HEK293 (cell line): ENCODE data around the gene CSPG4.

Experiments used
- OVOL3 ChIP-seq: fragments of 450-650 bp; formaldehyde crosslinking; IDR thresholded peaks from 2 replicates; pipeline ENCODE4 v1.5.1; 2016; ENCODE audit warnings: missing biosample characterization, missing genetic modification characterization
- YY2 ChIP-seq: fragments of 450-650 bp; formaldehyde crosslinking; IDR thresholded peaks from 2 replicates; pipeline ENCODE4 v1.5.1; 2016; ENCODE audit warnings: missing biosample characterization, missing genetic modification characterization
- ZNF292 ChIP-seq: fragments of 450-650 bp; formaldehyde crosslinking; IDR thresholded peaks from 2 replicates; pipeline ENCODE4 v1.5.1; 2016; ENCODE audit warnings: low read depth, missing biosample characterization, missing genetic modification characterization, borderline replicate concordance
- ZNF324 ChIP-seq: fragments of 450-650 bp; formaldehyde crosslinking; IDR thresholded peaks from 2 replicates; pipeline ENCODE4 v1.5.1; 2016; ENCODE audit warnings: missing biosample characterization, missing genetic modification characterization
- ZNF585B ChIP-seq: fragments of 450-650 bp; formaldehyde crosslinking; IDR thresholded peaks from 2 replicates; pipeline ENCODE4 v1.5.1; 2016; ENCODE audit warnings: missing biosample characterization, missing genetic modification characterization
- ZNF701 ChIP-seq: fragments of 450-650 bp; formaldehyde crosslinking; IDR thresholded peaks from 2 replicates; pipeline ENCODE4 v1.5.1; 2016; ENCODE audit warnings: missing biosample characterization, missing genetic modification characterization
- TF ChIP-seq, protein P1 (sequence below): fragments of 450-650 bp; formaldehyde crosslinking; IDR thresholded peaks from 2 replicates; pipeline ENCODE4 v1.5.1; 2016; ENCODE audit warnings: missing biosample characterization, missing genetic modification characterization

DNA sequence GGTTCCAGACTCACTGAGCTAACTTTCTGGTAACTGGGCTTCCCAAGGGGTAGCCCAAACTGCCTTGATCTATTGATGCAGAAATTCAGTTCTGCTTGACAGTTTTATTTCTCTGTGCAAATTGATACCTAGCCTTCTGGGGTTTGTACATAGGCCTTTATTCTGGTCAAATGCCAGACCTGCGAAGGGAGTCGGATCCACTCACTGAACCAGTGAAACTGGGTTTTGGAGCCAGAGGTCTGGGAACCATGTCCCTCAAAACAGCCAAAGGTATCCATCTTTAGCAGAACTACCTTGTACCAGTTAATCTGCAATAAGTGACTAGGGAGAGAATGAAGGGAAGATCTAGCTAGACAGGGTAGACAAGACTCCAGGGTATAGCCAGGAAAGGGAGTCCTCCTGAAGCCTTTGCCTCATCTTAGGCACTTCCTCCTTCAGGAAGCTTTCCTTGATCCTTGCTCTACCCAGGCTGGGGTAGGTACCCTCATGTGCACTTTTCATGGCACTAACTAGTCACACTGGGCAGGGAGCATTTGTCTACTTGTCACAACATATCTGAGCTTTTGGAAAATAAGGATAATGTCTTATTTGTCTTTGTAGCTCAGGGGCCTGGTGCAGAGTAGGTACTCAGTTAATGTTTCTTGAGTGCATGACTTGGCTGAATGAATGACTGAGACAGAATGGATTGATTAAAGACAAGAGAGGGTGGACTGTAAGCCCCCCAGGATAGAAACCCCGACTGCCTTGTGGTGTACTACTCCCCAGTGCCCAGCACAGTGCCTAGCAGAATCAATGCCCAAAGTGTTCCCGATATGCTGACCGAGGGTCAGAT, 66.3 kb downstream of the CSPG4 start:
- TF ChIP-seq ZNF324 (tag by site-specific recombination), result no peak
- TF ChIP-seq ZNF701 (tag by site-specific recombination), result no peak
- TF ChIP-seq, protein P1, sequence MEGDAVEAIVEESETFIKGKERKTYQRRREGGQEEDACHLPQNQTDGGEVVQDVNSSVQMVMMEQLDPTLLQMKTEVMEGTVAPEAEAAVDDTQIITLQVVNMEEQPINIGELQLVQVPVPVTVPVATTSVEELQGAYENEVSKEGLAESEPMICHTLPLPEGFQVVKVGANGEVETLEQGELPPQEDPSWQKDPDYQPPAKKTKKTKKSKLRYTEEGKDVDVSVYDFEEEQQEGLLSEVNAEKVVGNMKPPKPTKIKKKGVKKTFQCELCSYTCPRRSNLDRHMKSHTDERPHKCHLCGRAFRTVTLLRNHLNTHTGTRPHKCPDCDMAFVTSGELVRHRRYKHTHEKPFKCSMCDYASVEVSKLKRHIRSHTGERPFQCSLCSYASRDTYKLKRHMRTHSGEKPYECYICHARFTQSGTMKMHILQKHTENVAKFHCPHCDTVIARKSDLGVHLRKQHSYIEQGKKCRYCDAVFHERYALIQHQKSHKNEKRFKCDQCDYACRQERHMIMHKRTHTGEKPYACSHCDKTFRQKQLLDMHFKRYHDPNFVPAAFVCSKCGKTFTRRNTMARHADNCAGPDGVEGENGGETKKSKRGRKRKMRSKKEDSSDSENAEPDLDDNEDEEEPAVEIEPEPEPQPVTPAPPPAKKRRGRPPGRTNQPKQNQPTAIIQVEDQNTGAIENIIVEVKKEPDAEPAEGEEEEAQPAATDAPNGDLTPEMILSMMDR, result no peak
- TF ChIP-seq ZNF585B (tag by site-specific recombination), result no peak
- no peak for TF ChIP-seq ZNF292 (tag by site-specific recombination)
- no peak for TF ChIP-seq OVOL3 (tag by site-specific recombination)
- TF ChIP-seq YY2 (tag by site-specific recombination), result no peak
